K562 (cell line): ENCODE results near the gene ARHGAP4. TPM values are rescaled to one million over a fixed set of nuclear protein-coding genes. Genes with fewer than 3 reads are reported as not detected.

Experiments used
- AFF1 ChIP-seq, 2 experiments: fragments of 450-650 bp; IDR thresholded peaks; 2 replicates each; pipeline ENCODE4 v1.6.1; 2018; ENCODE audit warnings: mild to moderate bottlenecking in 2 of 2, low read depth in 1 of 2; ENCODE audit not compliant: partially characterized antibody in 2 of 2
- ATF6 ChIP-seq: sonication (generic); formaldehyde crosslinking; IDR thresholded peaks from 2 replicates; pipeline ENCODE4 v1.4.0; 2020; ENCODE audit warnings: mild to moderate bottlenecking, missing genetic modification reagents
- BDP1 ChIP-seq: IDR thresholded peaks from 3 replicates; pipeline ENCODE4 v1.6.1; 2011; ENCODE audit not compliant: insufficient read length, insufficient read depth
- CBX5 ChIP-seq: IDR thresholded peaks from 2 replicates; pipeline ENCODE4 v1.6.1; 2014; ENCODE audit warnings: low read depth, borderline replicate concordance
- CREB5 ChIP-seq: fragments of 250-450 bp; sonication (Bioruptor Pico); IDR thresholded peaks from 2 replicates; pipeline ENCODE4 v1.5.0; 2020; ENCODE audit warnings: mild to moderate bottlenecking
- DMBX1 ChIP-seq: fragments of 250-450 bp; sonication (Bioruptor Pico); IDR thresholded peaks from 2 replicates; pipeline ENCODE4 v1.8.0; 2022; ENCODE audit warnings: inconsistent platforms, mild to moderate bottlenecking, moderate library complexity, borderline replicate concordance
- KLF6 ChIP-seq: fragments of 250-450 bp; sonication (Bioruptor Pico); IDR thresholded peaks from 2 replicates; pipeline ENCODE4 v1.4.0; 2020; ENCODE audit warnings: mild to moderate bottlenecking, moderate library complexity, borderline replicate concordance
- PKNOX1 ChIP-seq: fragments of 450-650 bp; IDR thresholded peaks from 2 replicates; pipeline ENCODE4 v1.6.1; 2016
- POLR2G ChIP-seq: fragments of 200-400 bp; formaldehyde crosslinking; IDR thresholded peaks from 2 replicates; pipeline ENCODE4 v1.6.1; 2017; ENCODE audit warnings: low read depth, mild to moderate bottlenecking, antibody characterized with exemption, low read length, moderate library complexity
- POLR2H ChIP-seq: IDR thresholded peaks from 2 replicates; pipeline ENCODE4 v1.6.1; 2016; ENCODE audit warnings: missing genetic modification characterization, low read depth, mild to moderate bottlenecking, control low read depth, missing compliant biosample characterization, moderate library complexity
- RB1 ChIP-seq: fragments of 450-650 bp; IDR thresholded peaks from 2 replicates; pipeline ENCODE4 v1.6.1; 2017; ENCODE audit warnings: low read depth, mild to moderate bottlenecking
- RBM14 ChIP-seq: fragments of 200-400 bp; formaldehyde crosslinking; IDR thresholded peaks from 2 replicates; pipeline ENCODE4 v1.6.1; 2018; ENCODE audit warnings: low read depth, mild to moderate bottlenecking, low read length, moderate library complexity, borderline replicate concordance; ENCODE audit not compliant: insufficient read depth
- TBP ChIP-seq: optimal IDR thresholded peaks from 2 replicates; pipeline ENCODE3; 2011; ENCODE audit warnings: low read depth, low read length, improper control_type of control experiment
- TRIM24 ChIP-seq, 2 experiments: fragments of 450-650 bp; IDR thresholded peaks; 2 replicates each; pipeline ENCODE4 v1.6.1; 2016
- ZNF175 ChIP-seq: fragments of 200-800 bp; sonication (Bioruptor generic); IDR thresholded peaks from 2 replicates; pipeline ENCODE4 v1.6.1; 2016; ENCODE audit warnings: low read depth, mild to moderate bottlenecking, missing genetic modification characterization, missing compliant biosample characterization
- ZNF232 ChIP-seq: sonication (generic); formaldehyde crosslinking; IDR thresholded peaks from 2 replicates; pipeline ENCODE4 v1.8.0; 2022; ENCODE audit warnings: mild to moderate bottlenecking, missing genetic modification reagents
- ZNF354B ChIP-seq: fragments of 250-450 bp; sonication (Bioruptor Pico); IDR thresholded peaks from 2 replicates; pipeline ENCODE4 v1.4.0; 2020
- ZNF766 ChIP-seq: fragments of 200-800 bp; sonication (Bioruptor generic); conservative IDR thresholded peaks from 2 replicates; pipeline ENCODE4 v1.6.1; 2016; ENCODE audit warnings: missing genetic modification characterization, missing compliant biosample characterization
- polyA plus RNA-seq, 8 experiments: library from polyadenylated mRNA; depleted of rRNA in 4 of 8; stranded (reverse) in 5 of 8; unstranded in 3 of 8; fragments of >200 nt; fragmentation: Nextera tagmentation in 2 of 8; fragmentation: Illumina TruSeq in 1 of 8; extraction: Ambion mirVana in 2 of 8; extraction: Trizol in 1 of 8; gene quantifications; 2 replicates each; pipeline versions ENCODE4 v1.2.1 to v1.2.3, GENCODE V29; 2011 to 2014; ENCODE audit warnings: inconsistent platforms in 1 of 8, missing spikeins in 1 of 8
- total RNA-seq, 7 experiments: library from RNA; depleted of rRNA in 6 of 7; stranded (reverse); fragments of >200 nt in 6 of 7; fragmentation: Illumina TruSeq in 2 of 7; extraction: Trizol in 2 of 7; gene quantifications; 2 replicates each; pipeline versions ENCODE4 v1.2.1 to v1.2.3, GENCODE V29; 2011 to 2021; ENCODE audit warnings: low replicate concordance in 1 of 7

The ARHGAP4 gene
- total and polyA plus RNA-seq, 9 of the 15 experiments (the other 6 are each of a cell fraction or from before 2014, with no cell fraction given) = 0.30 to 81.8 (median 13.5) TPM

- TF ChIP-seq PKNOX1 = no peak
- TF ChIP-seq AFF1 (IDR thresholded peaks at IDR 0.05; ENCODE audit: low read depth in 1 of 2, partially characterized antibody in 2 of 2) = no peak
- TF ChIP-seq TRIM24 (IDR thresholded peaks at IDR 0.05) = no peak
- peak; percentile 72 for TF ChIP-seq TBP
- 0 out of 2 replicates have a peak, but pooled peaks have one; percentile 19 for TF ChIP-seq RBM14
- peak; percentile 63 for TF ChIP-seq RB1
- TF ChIP-seq CREB5 (CRISPR knock-in tag) = no peak
- peak; percentile 81 for TF ChIP-seq POLR2G
- no peak for TF ChIP-seq ZNF232 (CRISPR knock-in tag)
- TF ChIP-seq ZNF766 (CRISPR knock-in tag) = peak; percentile 62; the same call in 1 of the 2 replicates
- TF ChIP-seq ZNF175 (CRISPR knock-in tag) = 0 out of 2 replicates have a peak, but pooled peaks have one; percentile 73
- TF ChIP-seq ATF6 (CRISPR knock-in tag) = 0 out of 2 replicates have a peak, but pooled peaks have one; percentile 88
- TF ChIP-seq CBX5 = no peak
- TF ChIP-seq DMBX1 (CRISPR knock-in tag) = peak; percentile 59; the same call in 1 of the 2 replicates
- no peak for TF ChIP-seq KLF6
- TF ChIP-seq POLR2H = no peak
- no peak for TF ChIP-seq ZNF354B (CRISPR knock-in tag)
- TF ChIP-seq BDP1 = no peak
These were observed 45.6 kb upstream of the ARHGAP4 start, which contains the start of gene HCFC1 (continued) for GRCh38 chrX:153971450-153972367.
